RWPE2 (cell line): Measurements from ENCODE around the gene IFT88.

Experiments
- ATAC-seq: fragments of 200-7000 bp; cut with Tn5 transposase; 3 replicates; pipeline ENCODE4 v1.9.1; 2021; ENCODE audit warnings: low read depth
- DNase-seq: peaks from one replicate; pipeline ENCODE4 v3.0.0-alpha.2; 2020; ENCODE audit warnings: low spot score
- H3K27ac ChIP-seq: fragments of 450-650 bp; 2 replicates; pipeline ENCODE4 v1.5.1; 2017; ENCODE audit warnings: mild to moderate bottlenecking; ENCODE audit not compliant: poor library complexity, severe bottlenecking
- H3K27me3 ChIP-seq: fragments of 250-450 bp; sonication (Bioruptor Pico); 2 replicates; pipeline ENCODE4 v1.5.1; 2021; ENCODE audit warnings: mild to moderate bottlenecking, moderate library complexity; ENCODE audit not compliant: insufficient read depth, poor library complexity, severe bottlenecking
- H3K36me3 ChIP-seq: fragments of 250-450 bp; sonication (Bioruptor Pico); 2 replicates; pipeline ENCODE4 v1.5.1; 2020; ENCODE audit warnings: low read depth, mild to moderate bottlenecking, moderate library complexity
- H3K4me1 ChIP-seq: fragments of 250-450 bp; sonication (Bioruptor Pico); 2 replicates; pipeline ENCODE4 v1.5.1; 2021; ENCODE audit warnings: mild to moderate bottlenecking, moderate library complexity; ENCODE audit not compliant: insufficient read depth, poor library complexity, severe bottlenecking
- H3K4me3 ChIP-seq: fragments of 250-450 bp; sonication (Bioruptor Pico); 2 replicates; pipeline ENCODE4 v1.5.1; 2021; ENCODE audit warnings: mild to moderate bottlenecking, moderate library complexity; ENCODE audit not compliant: severe bottlenecking
- H3K9me3 ChIP-seq: fragments of 250-450 bp; sonication (Bioruptor Pico); 2 replicates; pipeline ENCODE4 v1.5.1; 2021; ENCODE audit warnings: mild to moderate bottlenecking, moderate library complexity; ENCODE audit not compliant: severe bottlenecking
- TF ChIP-seq, protein P1 (sequence below): fragments of 450-650 bp; IDR thresholded peaks from one replicate; pipeline ENCODE4 v1.5.1; 2017; ENCODE audit warnings: mild to moderate bottlenecking, moderate library complexity; ENCODE audit not compliant: poor library complexity, severe bottlenecking

Gene IFT88

GRCh38 chr13:20583803-20584293, 16.9 kb downstream of the IFT88 start:
- TF ChIP-seq, protein P1, sequence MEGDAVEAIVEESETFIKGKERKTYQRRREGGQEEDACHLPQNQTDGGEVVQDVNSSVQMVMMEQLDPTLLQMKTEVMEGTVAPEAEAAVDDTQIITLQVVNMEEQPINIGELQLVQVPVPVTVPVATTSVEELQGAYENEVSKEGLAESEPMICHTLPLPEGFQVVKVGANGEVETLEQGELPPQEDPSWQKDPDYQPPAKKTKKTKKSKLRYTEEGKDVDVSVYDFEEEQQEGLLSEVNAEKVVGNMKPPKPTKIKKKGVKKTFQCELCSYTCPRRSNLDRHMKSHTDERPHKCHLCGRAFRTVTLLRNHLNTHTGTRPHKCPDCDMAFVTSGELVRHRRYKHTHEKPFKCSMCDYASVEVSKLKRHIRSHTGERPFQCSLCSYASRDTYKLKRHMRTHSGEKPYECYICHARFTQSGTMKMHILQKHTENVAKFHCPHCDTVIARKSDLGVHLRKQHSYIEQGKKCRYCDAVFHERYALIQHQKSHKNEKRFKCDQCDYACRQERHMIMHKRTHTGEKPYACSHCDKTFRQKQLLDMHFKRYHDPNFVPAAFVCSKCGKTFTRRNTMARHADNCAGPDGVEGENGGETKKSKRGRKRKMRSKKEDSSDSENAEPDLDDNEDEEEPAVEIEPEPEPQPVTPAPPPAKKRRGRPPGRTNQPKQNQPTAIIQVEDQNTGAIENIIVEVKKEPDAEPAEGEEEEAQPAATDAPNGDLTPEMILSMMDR, result no peak
- DNase-seq (no peak), ATAC-seq (no peak)
- peaks cover 21% of the 10 kb centered on the region for H3K36me3 ChIP-seq
- H3K27ac ChIP-seq, result no peak overlapping the region
- H3K4me1 ChIP-seq, result no peaks in the 10 kb centered on the region
- H3K9me3 ChIP-seq, result no peaks in the 10 kb centered on the region
- no peaks in the 10 kb centered on the region for H3K27me3 ChIP-seq
- no peak overlapping the region for H3K4me3 ChIP-seq

- peaks cover 19% of the 10 kb centered on the region for H3K36me3 ChIP-seq
Observed at GRCh38 chr13:20585371-20585770, 18.4 kb downstream of the IFT88 start.

GRCh38 chr13:20588529-20589110, 21.7 kb downstream of the IFT88 start:
- no peak overlapping the region for H3K4me3 ChIP-seq
- peaks cover 12% of the 10 kb centered on the region for H3K36me3 ChIP-seq
- DNase-seq (no peak), ATAC-seq (no peak)
- H3K27me3 ChIP-seq, result no peaks in the 10 kb centered on the region
- no peaks in the 10 kb centered on the region for H3K9me3 ChIP-seq
- H3K27ac ChIP-seq, result no peak overlapping the region
- H3K4me1 ChIP-seq, result no peaks in the 10 kb centered on the region
- TF ChIP-seq, protein P1, result no peak

More at GRCh38 chr13:20585371-20585770, 18.4 kb downstream of the IFT88 start:
- H3K27me3 ChIP-seq, result no peaks in the 10 kb centered on the region
- ATAC-seq (no peak), DNase-seq (no peak)
- H3K4me1 ChIP-seq, result no peaks in the 10 kb centered on the region
- TF ChIP-seq, protein P1, result no peak
- no peaks in the 10 kb centered on the region for H3K9me3 ChIP-seq
- H3K27ac ChIP-seq, result no peak overlapping the region
- H3K4me3 ChIP-seq, result no peak overlapping the region

DNA sequence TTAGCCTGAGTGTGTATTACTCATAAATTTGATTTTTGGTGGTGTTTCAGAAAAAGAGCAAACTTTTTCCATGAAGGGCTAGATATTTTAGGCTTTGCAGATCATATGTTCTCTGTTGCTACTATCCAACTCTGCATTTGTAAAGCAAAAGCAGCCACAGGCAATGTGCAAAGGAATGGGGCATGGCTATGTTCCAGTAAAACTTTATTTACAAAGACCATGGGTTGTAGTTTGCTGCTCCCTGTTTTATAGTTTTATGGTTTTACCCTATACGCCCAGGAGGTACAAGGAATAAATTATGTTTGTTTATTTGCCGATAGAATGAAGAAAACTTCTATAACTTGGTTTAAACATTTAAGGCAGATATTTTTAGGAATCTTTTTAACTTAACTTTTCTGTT, 23.6 kb downstream of the IFT88 start:
- H3K27me3 ChIP-seq, result no peaks in the 10 kb centered on the region
- no peaks in the 10 kb centered on the region for H3K9me3 ChIP-seq
- H3K4me1 ChIP-seq, result no peaks in the 10 kb centered on the region
- ATAC-seq (no peak), DNase-seq (no peak)
- TF ChIP-seq, protein P1, result no peak
- H3K36me3 ChIP-seq, result peaks cover 4% of the 10 kb centered on the region; the same call in 1 of the 2 replicates
- no peak overlapping the region for H3K4me3 ChIP-seq
- H3K27ac ChIP-seq, result no peak overlapping the region

- TF ChIP-seq, protein P1, result no peak
- no peak for DNase-seq
- no peak overlapping the region for H3K4me3 ChIP-seq
- no peak for ATAC-seq
- no peaks in the 10 kb centered on the region for H3K9me3 ChIP-seq
- no peak overlapping the region for H3K27ac ChIP-seq
- no peaks in the 10 kb centered on the region for H3K27me3 ChIP-seq
- H3K36me3 ChIP-seq, result peaks cover 4% of the 10 kb centered on the region; the same call in 1 of the 2 replicates
- no peaks in the 10 kb centered on the region for H3K4me1 ChIP-seq
Observed at GRCh38 chr13:20592606-20593005, 25.6 kb downstream of the IFT88 start.
